Astrocyte of the spinal cord (primary cell): ENCODE measurements around the gene SOX15.
A peak's percentile ranks its signal among the peaks of the same experiment; 100 is the strongest.

Experiments used
- DNase-seq: peaks from one replicate; pipeline ENCODE4 v3.0.0; 2011; ENCODE audit warnings: low read depth, low spot score
- H3K4me3 ChIP-seq: 2 replicates; pipeline ENCODE4 v1.5.1; 2011; ENCODE audit warnings: low read depth, mild to moderate bottlenecking, low read length, moderate library complexity
- in situ Hi-C: cut with HindIII; loops from 2 replicates; pipeline ENCODE4 v1.10.0; 2017; ENCODE audit warnings: low sequenced_read_pairs
- TF ChIP-seq, protein P1 (sequence below): IDR thresholded peaks from 2 replicates; pipeline ENCODE4 v1.5.1; 2012; ENCODE audit warnings: low read depth, mild to moderate bottlenecking, low read length, inconsistent platforms

Gene SOX15

GRCh38 chr17:7572338-7572587 is 17.6 kb downstream of the SOX15 start:
- peak overlapping the region; percentile 53 for H3K4me3 ChIP-seq
- TF ChIP-seq, protein P1, sequence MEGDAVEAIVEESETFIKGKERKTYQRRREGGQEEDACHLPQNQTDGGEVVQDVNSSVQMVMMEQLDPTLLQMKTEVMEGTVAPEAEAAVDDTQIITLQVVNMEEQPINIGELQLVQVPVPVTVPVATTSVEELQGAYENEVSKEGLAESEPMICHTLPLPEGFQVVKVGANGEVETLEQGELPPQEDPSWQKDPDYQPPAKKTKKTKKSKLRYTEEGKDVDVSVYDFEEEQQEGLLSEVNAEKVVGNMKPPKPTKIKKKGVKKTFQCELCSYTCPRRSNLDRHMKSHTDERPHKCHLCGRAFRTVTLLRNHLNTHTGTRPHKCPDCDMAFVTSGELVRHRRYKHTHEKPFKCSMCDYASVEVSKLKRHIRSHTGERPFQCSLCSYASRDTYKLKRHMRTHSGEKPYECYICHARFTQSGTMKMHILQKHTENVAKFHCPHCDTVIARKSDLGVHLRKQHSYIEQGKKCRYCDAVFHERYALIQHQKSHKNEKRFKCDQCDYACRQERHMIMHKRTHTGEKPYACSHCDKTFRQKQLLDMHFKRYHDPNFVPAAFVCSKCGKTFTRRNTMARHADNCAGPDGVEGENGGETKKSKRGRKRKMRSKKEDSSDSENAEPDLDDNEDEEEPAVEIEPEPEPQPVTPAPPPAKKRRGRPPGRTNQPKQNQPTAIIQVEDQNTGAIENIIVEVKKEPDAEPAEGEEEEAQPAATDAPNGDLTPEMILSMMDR: no peak
- in situ Hi-C loops: no loop called here
- DNase-seq: no peak

DNA sequence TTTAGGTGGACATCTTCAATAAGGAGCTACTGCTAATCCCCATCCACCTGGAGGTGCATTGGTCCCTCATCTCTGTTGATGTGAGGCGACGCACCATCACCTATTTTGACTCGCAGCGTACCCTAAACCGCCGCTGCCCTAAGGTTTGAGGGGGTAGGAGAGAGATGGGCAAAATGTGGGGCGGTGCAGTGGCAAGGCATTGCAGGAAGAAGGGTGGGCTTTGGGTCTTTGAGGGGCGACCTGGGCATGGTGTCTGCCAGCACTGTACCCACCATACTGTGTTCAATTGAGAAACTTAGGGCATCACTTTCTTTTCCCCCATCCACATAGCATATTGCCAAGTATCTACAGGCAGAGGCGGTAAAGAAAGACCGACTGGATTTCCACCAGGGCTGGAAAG is 19.5 kb downstream of the SOX15 start:
- TF ChIP-seq, protein P1: no peak
- no peak overlapping the region for H3K4me3 ChIP-seq
- in situ Hi-C loops: no loop called here
- DNase-seq: no peak

- in situ Hi-C loops: no loop called here
- H3K4me3 ChIP-seq: no peak overlapping the region
- TF ChIP-seq, protein P1: no peak
- no peak for DNase-seq
Observed at GRCh38 chr17:7569571-7569970, 20.3 kb downstream of the SOX15 start.

DNA sequence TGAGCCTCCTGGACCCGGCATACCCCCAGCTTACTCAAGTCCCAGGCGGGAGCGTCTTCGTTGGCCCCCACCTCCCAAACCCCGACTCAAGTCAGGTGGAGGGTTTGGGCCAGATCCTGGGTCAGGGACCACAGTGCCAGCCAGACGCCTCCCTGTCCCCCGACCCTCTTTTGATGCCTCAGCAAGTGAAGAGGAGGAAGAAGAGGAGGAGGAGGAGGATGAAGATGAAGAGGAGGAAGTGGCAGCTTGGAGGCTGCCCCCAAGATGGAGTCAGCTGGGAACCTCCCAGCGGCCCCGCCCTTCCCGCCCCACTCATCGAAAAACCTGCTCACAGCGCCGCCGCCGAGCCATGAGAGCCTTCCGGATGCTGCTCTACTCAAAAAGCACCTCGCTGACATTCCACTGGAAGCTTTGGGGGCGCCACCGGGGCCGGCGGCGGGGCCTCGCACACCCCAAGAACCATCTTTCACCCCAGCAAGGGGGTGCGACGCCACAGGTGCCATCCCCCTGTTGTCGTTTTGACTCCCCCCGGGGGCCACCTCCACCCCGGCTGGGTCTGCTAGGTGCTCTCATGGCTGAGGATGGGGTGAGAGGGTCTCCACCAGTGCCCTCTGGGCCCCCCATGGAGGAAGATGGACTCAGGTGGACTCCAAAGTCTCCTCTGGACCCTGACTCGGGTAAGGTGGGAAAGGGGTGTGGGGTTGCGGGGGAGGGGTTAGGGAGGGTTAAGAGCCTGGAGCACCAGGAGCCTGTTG is 26.6 kb downstream of the SOX15 start:
- no peak for DNase-seq
- TF ChIP-seq, protein P1: no peak
- in situ Hi-C loops: no loop called here
- H3K4me3 ChIP-seq: no peak overlapping the region

DNA sequence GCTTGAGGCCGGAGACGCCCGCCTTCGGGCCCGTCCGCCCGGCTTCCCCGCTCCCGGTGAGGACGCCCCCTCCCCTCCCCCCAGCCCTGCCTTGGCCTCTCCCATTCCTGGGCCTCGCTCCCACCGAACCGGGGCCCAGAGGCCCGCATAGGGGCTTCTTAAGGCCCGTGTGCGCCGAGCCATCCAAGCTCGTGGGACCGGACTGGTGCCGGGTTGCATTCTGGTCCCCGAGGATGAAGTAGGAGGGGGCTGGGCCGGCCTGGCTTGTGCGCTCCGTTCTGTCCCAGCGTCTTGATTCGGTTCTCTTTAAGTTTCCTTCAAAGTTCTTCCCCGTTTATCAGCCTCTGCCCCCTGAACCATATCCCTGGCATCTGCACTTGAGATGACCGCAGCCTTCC is 27.7 kb downstream of the SOX15 start:
- TF ChIP-seq, protein P1: no peak
- H3K4me3 ChIP-seq: peak overlapping the region; percentile 85
- in situ Hi-C loops: no loop called here
- DNase-seq: no peak

GRCh38 chr17:7561589-7562207 is 28.2 kb downstream of the SOX15 start, which contains the start of gene SENP3:
SENP3 (plus strand) TSS chr17:7561919; CDS start chr17:7563077, 1,158 bp downstream.
- DNase-seq: peak; percentile 88
- H3K4me3 ChIP-seq: peak within 1 kb of the TSS; percentile 85
- TF ChIP-seq, protein P1: no peak
- in situ Hi-C loops: no loop called here
